GM18867 (cell line): Measurements from ENCODE around the gene SERPINE3.
A peak's percentile ranks its signal among the peaks of the same experiment; 100 is the strongest.

Experiments used
- ATAC-seq: cut with Tn5 transposase; IDR thresholded peaks from one replicate; pipeline ENCODE4 v1.9.1; 2021; ENCODE audit warnings: mild to moderate bottlenecking, moderate library complexity; ENCODE audit not compliant: unreplicated experiment

SERPINE3 gene

GRCh38 chr13:51327961-51328360 is 11.5 kb upstream of the SERPINE3 start:
- ATAC-seq = no peak

- no peak for ATAC-seq
Observed at GRCh38 chr13:51328488-51328887, 11.0 kb upstream of the SERPINE3 start.

DNA sequence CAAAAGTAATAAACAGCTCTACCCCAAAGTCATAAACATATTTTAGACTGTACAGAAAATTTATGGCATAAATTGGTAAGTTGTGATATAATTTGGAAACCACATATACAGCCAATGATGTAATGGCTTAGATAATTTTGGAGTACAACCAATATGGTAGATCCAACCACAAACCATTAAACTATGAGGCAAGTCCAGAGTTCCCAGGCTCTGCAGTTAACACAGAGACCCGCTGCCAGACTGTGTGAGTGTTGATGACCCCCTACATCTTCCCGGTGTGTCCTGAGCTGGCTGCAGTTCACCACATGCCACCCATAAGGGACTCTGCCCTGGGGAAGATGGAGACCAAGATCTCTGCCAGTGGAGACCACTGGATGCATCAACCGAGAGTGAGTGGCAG is 9.9 kb upstream of the SERPINE3 start:
- no peak for ATAC-seq

- no peak for ATAC-seq
Observed at GRCh38 chr13:51330791-51331190, 8.7 kb upstream of the SERPINE3 start.

DNA sequence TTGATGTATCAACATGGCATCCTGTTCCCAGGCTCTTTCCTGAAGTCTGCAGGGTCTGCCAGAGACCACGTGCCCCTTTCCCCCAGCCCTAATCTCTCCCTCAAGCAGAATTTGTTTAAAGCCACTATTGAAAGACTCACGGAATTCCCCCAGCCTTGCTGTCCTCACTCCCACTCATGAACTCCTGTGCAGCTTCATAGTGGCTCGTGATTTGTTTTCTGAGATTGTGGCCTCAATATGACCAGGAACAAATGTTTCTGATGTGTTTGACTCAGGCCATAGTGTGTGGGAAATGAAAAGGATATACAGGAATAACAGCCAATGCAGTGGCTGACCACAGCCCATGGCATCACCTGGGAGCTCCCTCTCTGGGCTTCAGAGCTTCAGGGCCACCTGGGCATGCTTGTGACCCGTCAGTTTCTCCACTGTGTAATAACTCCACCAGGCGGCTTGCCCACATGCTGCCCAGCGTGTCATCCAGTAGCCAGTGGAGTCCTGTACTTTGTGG is 8.1 kb upstream of the SERPINE3 start:
- peak; percentile 42 for ATAC-seq

DNA sequence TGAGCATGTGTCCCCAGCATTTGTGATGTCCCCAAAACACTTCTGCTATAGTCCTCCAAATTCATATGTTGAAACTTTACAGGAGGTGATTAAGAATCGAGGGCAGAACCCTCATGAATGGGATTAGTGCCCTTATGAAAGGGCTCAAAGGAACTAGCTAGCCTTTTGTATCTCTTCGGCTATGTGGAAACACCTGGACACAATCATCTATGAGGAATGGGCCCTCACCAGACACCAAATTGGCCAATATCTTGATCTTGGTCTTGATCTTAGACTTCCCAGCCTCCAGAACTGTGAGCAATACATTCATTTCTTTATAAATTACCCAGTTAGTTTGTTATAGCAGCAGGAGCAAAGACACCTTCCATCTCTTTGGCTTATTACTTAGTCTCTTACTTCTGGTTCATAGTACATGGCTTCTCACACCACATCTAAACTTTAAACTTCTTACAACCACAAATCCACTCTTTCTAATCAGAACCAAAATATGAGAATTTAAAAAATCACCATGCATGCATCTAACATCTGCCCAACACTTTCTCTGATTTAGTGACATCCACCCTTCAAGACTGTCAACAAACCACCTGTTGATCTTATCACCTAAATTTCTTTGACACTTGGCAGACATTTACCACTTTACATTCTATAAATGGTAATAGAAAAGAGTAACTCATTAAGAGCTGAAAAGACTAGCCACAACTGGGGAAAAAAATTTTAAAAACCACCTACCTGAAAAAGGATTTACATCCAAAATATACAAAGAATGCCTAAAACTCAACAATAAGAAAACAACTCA is 6.7 kb upstream of the SERPINE3 start:
- ATAC-seq = no peak

DNA sequence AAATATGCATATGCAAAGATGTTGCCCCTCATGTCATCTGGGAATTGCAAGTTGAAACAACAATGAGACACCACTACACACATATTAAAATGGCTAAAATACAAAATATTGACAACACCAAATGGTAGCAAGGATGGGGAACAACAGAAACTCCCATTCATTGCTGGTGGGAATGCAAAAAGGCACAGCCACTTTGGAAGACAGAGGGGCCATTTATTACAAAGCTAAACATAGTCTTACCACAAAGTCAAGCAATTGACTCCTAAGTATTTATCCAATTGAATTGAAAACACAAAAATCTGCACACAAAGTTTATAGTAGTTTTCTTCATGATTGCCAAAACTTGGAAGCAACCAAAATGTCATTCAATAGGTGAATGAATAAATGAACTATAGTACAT is 6.1 kb upstream of the SERPINE3 start:
- ATAC-seq = no peak

DNA sequence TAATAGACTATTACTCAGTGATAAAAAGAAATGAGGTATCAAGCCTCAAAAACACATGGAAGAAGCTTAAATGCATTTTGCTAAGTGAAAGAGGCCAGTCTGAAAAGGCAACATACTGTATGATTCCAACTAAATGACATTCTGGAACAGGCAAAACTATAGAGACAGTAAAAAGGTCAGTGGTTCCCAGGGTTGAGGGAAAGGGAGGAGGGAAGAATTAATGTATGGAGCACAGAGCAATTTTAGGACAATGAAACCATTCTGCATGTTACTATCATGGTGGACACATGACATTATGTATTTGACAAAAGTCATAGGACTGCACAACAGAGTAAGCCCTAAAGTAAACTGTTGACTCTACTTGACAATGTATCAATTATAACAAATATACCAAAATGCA is 5.7 kb upstream of the SERPINE3 start:
- no peak for ATAC-seq

GRCh38 chr13:51336746-51337145 is 2.7 kb upstream of the SERPINE3 start:
- ATAC-seq = no peak

GRCh38 chr13:51339952-51340732 is 651 bp downstream of the SERPINE3 start:
- ATAC-seq = no peak

- no peak for ATAC-seq
Observed at GRCh38 chr13:51341232-51341631, 1.7 kb downstream of the SERPINE3 start.

DNA sequence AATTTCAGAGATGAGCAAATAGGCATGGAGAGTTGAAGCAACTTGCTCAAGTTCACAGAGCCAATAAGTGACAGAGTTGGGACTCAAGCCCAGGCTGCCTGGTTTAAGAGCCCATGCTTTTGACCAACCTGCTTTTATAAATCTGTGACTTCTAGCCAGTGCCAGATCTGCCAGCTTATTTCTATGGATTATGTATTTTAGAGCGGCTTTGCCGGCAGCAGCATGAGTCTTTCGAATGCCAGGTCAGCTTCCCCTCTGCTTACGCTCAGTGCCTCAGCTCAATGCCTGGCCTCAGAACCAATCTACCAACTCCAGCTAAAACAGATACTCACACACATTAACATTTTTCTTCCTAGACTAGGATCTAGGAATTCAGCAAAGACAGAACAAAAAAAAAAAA is 2.3 kb downstream of the SERPINE3 start:
- ATAC-seq = no peak

DNA sequence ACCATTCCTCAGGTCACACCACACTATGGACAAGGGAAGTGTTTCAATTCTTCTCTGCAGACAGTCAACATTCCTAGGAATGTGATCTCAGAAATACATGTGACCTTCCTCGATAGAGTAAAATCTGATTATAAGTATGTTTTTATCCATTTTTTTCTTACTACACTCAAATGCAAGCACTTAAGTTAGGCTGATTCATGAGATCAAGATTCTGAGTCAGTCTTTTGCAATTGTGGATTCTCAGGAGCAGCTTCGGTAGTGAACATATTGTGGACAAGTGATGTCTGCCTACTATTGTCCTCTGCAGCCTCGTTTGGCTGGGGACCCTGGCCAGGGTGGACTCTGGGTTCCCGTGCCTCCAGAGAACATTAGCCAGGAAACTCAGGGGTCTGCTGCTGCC is 3.2 kb downstream of the SERPINE3 start:
- ATAC-seq = no peak

DNA sequence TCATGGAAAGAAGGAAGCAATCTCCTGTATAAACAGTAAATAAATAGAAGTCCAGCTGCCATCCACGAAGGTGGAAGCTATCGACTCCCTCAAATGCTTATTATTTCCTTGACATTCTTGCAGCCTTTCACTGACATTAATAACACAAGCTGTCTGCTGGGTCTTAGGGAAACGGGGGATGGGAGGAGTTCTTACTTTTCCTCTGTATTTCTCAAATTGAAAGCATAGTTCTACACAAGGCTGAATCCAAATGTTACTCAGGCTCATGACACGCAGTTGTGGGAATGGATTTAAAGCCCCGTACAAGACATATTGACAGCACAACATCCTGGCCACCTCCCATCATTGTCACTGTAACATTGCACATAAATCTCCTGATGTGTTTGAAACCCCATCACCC is 4.0 kb downstream of the SERPINE3 start:
- no peak for ATAC-seq

DNA sequence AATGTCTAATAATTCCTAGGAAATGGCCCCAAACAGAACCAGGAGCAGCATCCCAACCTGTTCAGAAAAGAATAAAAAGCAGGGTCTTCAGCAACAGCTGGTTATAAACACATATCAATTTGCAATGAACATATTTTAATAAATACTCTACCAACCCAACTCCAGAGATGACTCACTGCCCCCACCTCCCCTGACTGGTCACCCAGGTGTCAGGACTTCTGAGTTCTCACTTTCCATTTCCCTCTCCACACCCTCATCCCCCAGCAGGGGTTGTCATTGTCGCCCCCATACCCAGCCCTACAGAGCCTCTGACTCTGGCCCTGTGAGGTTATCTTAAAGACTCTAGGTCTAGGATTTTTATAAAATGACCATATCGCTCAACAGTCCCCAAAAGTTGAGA is 6.9 kb downstream of the SERPINE3 start:
- no peak for ATAC-seq

- no peak for ATAC-seq
Observed at GRCh38 chr13:51347099-51347498, 7.6 kb downstream of the SERPINE3 start.

DNA sequence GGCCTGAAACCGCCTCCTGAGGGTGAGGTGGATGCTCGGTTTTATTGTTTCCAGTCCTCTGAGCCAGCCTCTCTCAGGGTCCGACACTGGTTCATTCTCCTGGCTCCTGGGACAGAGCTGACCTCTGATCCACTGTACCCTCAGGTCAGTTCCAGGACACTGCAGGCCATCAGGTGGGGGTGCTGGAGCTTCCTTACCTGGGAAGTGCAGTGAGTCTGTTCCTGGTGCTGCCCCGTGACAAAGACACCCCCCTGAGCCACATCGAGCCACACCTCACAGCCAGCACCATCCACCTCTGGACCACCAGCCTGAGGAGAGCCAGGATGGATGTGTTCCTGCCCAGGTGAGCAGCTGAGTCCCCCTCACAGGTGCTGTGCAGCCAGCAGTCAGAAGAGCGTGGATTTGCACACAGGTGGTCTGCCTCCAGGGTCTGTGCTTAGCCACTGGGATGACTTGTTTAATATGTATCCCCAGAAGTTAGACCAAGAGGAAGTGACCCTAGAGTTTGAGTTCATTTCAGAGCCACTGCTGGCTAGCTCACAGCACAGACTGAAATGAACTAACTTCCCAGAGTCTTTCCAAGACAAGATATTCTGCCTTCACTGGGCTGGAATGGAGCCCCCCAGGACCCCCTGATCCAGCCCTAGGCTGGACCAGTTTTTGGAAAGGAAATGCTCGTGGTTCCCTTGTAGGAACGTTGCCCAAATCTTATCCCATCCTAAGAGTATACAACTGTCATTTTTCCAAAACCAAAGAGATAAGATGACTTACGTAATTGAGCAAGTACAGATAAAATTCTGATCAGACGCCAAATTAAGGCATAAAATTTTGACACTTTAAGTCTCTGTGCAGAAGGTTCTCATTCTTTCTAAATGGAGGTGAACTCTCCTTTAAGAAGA is 8.8 kb downstream of the SERPINE3 start:
- ATAC-seq = no peak

- ATAC-seq = no peak
Observed at GRCh38 chr13:51349016-51349415, 9.5 kb downstream of the SERPINE3 start.

DNA sequence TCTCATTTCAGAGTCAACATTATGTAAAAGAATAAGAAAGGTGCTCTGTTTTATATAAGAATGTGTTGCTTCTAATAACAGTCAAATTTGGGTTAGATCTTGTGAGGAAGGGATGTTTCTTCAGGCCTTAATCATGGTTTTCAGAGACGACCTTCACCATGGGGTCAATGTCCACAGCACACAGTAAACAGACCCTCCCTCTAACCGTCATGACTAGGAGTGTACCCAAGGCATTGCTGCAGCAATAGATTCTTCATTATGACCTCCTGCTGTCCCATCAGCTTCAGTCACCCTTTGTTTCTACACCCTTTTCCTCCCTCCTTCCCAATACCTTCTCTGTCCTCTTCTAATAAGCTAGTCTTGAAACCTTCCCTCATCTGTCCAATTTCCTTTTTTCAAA is 15.7 kb downstream of the SERPINE3 start:
- no peak for ATAC-seq

DNA sequence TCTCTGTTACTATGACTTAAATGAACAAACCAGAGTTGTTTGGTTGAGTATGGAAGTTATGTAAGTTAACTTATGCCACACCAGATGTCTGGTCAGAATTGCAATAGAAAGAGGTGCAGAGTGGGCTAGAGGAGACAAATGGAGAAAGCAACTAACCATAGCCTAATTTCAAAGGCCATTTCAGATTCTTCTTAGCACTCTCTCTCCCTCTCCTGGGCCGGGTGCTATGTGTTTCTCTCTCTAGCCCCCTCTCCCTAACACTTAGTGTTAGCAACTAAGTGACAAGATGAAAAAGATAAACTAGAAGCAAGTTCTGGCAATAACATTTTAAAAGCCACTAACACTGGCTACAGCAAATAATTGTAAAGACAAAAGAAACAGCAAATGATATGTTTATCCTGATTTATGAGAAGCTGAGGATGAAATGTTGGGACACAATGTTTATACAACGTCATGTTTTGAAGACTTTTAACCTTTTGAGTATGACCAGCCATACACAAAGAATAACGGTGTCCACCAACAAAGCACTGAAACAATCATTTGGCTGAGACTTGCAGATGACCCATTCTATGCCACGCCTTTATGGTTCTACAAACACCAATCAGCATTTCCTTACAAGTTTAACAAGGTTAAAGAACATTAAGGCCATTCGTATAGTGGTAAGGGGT is 18.6 kb downstream of the SERPINE3 start:
- ATAC-seq = no peak

GRCh38 chr13:51359352-51359751 is 19.9 kb downstream of the SERPINE3 start:
- peak; percentile 50 for ATAC-seq
